ENCODE data around the gene CAMSAP3.

Gene CAMSAP3

DNA sequence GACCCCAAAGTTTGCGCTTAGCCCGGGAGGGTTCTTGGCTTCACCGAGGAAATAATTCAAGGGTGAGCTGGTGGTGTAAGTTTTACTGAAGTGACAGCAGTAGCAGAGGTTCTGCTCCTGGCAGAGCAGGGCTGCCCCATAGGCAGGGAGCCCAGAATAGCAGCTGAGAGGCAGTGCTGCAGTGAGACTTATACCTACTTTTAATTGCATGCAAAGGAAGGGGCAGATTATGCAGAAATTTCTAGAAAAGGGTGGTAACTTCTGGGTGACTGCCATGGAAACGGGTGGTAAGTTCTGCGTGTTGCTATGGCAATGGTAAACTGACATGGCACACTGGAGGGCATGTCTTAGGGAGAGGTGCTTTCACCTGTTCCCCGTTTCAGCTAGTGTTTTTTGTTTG, 17.5 kb upstream of the CAMSAP3 start:
- DNase-seq (ENCODE audit: low read depth): no peak

GRCh38 chr19:7579182-7579581, 16.5 kb upstream of the CAMSAP3 start:
- no peak for DNase-seq (ENCODE audit: low read depth)

DNA sequence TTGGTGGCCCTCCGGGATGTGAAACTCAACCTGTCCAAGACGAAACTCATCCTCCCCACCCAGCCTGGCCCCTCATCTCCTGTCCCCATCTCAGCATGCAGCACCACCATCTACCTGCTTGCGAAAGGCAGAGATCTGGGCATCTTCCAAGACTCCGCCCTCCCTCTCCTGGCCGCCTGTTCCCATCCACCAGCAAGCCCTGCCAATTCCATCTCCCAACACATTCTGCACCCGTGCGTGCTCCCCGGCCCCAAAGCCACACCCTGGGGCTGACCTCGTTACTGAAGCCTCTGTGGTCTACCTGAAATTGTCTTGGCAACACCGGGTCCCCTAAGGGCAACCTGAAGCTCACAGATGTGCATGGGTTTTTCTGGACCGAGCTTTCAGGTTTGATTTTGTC, 13.2 kb upstream of the CAMSAP3 start:
- DNase-seq (ENCODE audit: low read depth): no peak

- DNase-seq (ENCODE audit: low read depth): no peak
Measured at GRCh38 chr19:7589822-7590221, 5.8 kb upstream of the CAMSAP3 start.

DNA sequence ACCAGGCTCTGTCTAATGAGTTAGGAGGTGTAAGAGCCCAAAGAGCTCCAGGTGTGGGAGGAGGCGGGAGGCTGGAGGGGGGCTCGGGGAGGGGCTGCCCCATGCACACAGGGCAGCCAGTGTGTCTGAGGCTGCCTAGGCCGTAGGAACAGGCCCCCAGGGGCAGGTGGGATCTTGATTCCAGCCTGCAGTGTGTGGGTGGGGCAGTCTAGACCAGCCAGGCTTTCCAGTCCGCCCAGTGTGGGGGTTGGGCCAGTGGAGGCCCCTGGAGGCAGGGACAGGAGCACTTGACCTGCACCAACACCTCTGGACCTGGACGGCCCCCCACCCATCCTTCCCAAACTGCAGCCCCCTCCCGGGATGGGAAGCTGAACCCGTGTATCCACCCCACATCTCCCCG, 5.4 kb upstream of the CAMSAP3 start:
- no peak for DNase-seq (ENCODE audit: low read depth)

GRCh38 chr19:7596211-7596937, 711 bp downstream of the CAMSAP3 start:
- DNase-seq (ENCODE audit: low read depth): no peak

DNA sequence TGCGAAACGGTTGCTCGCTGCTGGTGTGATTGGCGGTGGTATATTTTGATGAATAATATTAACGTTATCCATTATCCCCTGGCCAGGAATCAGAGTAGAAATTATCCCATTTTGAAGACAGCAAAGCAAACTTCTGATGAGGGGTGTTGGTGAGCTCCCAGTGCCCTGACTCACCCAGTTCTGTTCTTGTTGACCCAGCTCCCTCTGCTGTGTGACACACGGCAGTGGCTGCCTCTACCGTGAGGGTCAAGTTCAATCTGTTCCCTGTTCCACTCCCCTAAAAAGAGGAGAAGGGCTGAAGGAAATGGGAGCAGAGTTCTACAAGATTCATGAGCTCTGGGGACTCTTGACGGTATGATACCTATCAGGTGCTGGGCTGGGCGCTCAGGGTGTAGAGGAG, 2.0 kb downstream of the CAMSAP3 start:
- DNase-seq (ENCODE audit: low read depth): no peak

DNA sequence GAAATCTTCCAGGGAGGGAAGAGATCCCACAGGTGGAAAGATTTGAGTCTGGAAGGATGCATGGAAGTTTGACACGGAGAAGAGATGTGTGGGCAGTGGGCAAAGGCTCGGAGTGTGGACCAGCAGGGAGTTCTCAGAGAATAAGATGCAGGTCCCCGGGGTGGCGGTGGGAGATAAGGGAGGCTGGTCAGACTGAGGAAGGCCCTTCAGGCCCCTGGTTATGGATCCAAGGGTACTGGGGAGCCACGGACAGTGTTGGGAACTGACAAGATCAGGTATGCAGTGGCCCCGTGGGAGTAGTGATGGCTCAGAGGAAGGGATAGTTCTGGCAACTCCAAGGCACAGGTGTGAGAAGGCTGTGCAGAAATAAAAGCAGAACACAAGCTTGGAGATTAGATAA, 2.5 kb downstream of the CAMSAP3 start:
- DNase-seq (ENCODE audit: low read depth): no peak

- no peak for DNase-seq (ENCODE audit: low read depth)
Measured at GRCh38 chr19:7600721-7601120, 5.1 kb downstream of the CAMSAP3 start.

GRCh38 chr19:7602240-7602934, 6.7 kb downstream of the CAMSAP3 start:
- no peak for DNase-seq (ENCODE audit: low read depth)

DNA sequence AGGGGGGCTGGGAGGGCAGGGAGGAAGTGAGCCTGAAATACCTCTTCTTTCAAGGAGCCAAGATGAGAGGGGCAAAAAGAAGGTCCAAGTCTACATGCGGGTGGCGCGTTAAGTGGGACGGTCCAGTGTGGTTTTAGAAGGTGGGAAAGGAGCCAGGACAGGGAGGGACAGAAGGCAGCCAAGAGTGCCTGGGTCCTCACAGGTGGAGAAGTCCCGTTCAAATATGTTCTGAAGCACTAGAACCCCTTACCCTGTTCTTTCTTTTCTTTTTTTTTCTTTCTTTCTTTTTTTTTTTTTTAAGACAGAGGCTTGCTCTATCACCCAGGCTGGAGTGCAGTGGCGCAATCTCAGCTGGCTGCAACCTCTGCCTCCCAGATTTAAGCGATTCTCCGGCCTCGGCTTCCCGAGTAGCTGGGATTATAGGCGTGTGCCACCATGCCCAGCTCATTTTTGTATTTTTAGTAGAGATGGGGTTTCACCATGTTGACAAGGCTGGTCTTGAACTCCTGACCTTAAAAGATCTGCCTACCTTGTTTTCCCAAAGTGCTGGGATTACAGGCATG, 7.4 kb downstream of the CAMSAP3 start:
- no peak for DNase-seq (ENCODE audit: low read depth)

DNA sequence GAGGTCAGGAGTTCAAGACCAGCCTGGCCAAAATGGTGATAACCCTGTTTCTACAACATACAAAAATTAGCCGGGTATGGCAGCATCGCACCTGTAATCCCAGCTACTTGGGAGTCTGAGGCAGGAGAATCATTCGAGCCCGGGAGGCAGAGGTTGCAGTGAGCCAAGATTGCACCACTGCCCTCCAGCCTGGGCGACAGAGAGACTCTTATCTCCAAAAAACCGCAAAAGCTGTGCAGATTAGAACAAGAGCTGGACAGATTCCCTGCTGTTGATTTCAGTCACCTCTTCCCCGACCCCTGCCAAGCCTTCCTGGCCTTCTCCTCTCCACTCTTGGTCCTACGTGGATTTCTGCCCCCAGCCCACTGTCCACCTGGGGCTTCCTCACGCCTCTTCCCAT, 8.3 kb downstream of the CAMSAP3 start:
- DNase-seq (ENCODE audit: low read depth): no peak

- no peak for DNase-seq (ENCODE audit: low read depth)
Measured at GRCh38 chr19:7605490-7606222, 10.0 kb downstream of the CAMSAP3 start.

- DNase-seq (ENCODE audit: low read depth): no peak
Measured at GRCh38 chr19:7606289-7606688, 10.6 kb downstream of the CAMSAP3 start.

- DNase-seq (ENCODE audit: low read depth): no peak
Measured at GRCh38 chr19:7607212-7607873, 11.7 kb downstream of the CAMSAP3 start.

DNA sequence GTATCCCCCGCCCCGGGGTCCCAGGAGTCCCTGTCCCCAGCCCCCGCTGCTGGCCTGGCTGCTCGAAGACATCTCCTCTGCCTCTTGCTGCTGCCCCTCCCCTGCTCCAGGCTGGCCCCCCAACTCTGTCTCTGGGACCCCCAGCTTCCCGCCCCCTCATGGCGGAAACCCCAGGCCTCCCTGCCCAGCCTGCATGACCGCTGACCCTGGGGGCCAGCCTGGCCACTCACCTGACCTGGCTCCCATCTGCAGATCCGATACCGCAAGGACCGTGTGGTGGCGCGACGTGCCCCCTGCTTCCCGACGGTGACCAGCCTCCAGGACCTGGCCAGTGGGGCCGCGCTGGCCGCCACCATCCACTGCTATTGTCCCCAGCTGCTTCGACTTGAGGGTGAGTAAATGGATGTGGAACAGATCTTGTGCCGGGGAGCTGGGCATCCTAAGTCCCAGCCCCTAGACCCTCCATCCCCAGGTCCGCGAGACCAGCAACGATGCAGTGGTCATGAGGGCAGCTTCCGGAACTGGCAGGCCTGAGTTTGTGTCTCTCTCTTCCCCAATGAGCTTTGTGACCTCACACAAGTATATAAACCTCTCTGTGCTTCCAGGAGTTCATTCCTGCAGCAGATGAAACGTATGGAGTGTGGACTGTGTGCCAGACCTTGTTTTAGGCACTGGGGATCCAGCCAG, 12.4 kb downstream of the CAMSAP3 start:
- no peak for DNase-seq (ENCODE audit: low read depth)

DNA sequence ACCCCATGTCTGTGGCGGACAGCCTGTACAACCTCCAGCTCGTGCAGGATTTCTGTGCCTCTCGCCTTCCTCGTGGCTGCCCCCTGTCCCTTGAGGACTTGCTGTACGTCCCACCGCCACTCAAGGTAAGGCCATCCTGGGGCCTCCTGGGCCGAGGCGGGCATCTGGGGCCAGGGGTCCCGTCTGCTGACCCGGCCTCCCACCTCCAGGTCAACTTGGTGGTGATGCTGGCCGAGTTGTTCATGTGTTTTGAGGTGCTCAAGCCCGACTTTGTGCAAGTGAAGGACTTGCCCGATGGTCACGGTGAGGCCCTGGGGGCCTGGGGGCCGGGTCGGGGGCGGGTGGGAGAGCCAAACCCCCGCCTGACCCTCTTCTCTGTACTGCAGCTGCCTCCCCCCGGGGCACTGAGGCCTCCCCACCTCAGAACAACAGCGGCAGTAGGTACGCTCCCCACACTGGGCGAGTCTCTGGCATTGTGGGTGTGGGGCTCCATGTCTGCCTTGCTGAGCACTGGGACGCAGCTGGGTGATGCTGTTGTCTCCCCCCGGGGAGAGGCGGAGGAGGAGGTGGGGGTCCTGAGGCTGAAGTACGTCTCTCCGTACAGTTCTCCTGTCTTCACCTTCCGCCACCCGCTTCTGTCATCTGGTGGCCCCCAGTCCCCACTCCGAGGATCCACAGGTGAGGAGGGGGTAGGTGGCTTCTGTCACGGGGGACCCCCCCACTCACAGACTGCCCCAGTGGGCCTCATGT, 15.0 kb downstream of the CAMSAP3 start:
- DNase-seq (ENCODE audit: low read depth): no peak

DNA sequence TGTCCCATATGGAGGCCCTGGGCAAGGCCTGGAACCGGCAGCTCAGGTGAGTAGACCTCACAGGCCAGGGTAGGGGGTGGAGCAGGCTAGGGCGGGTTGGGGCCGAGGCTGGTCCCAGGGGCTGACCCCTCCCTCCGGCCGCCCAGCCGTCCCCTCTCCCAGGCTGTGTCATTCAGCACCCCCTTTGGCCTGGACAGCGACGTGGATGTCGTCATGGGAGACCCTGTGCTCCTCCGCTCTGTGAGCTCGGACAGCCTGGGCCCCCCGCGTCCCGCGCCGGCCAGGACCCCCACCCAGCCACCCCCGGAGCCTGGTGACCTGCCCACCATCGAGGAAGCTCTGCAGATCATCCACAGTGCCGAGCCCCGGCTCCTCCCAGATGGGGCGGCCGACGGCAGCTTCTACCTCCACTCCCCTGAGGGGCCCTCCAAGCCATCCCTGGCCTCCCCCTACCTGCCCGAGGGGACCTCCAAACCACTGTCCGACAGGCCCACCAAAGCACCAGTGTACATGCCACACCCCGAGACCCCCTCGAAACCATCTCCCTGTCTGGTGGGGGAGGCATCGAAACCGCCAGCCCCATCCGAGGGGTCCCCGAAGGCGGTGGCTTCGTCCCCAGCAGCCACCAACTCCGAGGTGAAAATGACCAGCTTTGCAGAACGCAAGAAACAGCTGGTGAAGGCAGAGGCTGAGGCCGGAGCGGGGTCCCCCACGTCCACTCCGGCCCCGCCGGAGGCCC, 16.0 kb downstream of the CAMSAP3 start:
- DNase-seq (ENCODE audit: low read depth): no peak

DNA sequence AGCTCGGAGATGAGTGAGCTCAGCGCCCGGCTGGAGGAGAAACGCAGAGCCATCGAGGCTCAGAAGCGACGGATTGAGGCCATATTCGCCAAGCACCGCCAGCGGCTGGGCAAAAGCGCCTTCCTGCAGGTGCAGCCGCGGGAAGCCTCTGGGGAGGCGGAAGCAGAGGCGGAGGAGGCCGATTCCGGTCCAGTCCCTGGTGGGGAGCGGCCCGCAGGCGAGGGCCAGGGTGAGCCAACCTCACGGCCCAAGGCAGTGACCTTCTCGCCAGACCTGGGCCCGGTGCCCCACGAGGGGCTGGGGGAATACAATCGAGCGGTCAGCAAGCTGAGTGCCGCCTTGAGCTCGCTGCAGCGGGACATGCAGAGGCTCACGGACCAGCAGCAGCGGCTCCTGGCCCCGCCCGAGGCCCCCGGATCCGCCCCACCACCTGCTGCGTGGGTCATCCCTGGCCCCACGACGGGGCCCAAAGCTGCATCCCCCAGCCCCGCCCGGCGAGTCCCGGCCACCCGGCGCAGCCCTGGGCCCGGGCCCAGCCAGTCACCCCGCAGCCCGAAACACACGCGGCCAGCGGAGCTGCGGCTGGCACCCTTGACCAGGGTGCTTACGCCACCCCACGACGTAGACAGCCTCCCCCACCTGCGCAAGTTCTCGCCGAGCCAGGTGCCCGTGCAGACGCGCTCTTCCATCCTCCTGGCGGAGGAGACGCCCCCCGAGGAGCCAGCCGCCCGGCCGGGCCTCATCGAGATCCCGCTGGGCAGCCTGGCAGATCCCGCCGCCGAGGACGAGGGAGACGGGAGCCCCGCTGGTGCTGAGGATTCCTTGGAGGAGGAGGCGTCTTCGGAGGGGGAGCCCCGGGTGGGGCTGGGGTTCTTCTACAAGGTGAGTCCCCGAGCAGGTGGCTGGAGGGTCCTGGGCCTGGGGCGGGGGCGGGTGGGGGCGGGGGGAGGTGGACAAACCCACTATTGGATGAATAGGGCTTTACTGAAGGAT, 16.9 kb downstream of the CAMSAP3 start:
- DNase-seq (ENCODE audit: low read depth): no peak

Measured in activated T-helper 9 cell treated with anti-CD3 and anti-CD28 coated beads, Interleukin-2, amount 50 U/mL, for 16 hours (primary cell).